AG04450 (cell line): ENCODE measurements around the gene HDDC3. TPM values are rescaled to one million over a fixed set of nuclear protein-coding genes. Genes with fewer than 3 reads are reported as not detected.

ENCODE experiments used
- CTCF ChIA-PET: fragments of 300-600, 350-600 bp; formaldehyde crosslinking; extraction: SDS; loops from one replicate; lab custom pipeline; 2022; ENCODE audit warnings: antibody characterized with exemption, inconsistent platforms; lab: Charles Lee
- POLR2A ChIA-PET: fragments of 350-600 bp; formaldehyde crosslinking; extraction: SDS; loops from one replicate; lab custom pipeline; 2021; ENCODE audit warnings: antibody characterized with exemption, inconsistent platforms; lab: Yijun Ruan, JAX
- DNase-seq: peaks from one replicate; pipeline ENCODE4 v3.0.0-alpha.2; 2011; ENCODE audit warnings: low read depth, low spot score
- H3K27ac ChIP-seq: one replicate; pipeline ENCODE4 v1.5.1; 2012; ENCODE audit warnings: low read depth, low read length, control low read depth
- H3K27me3 ChIP-seq: one replicate; pipeline ENCODE4 v1.6.0; 2012; ENCODE audit warnings: low read length; ENCODE audit not compliant: control insufficient read depth, insufficient read depth
- H3K4me3 ChIP-seq: 2 replicates; pipeline ENCODE4 v1.5.1; 2011; ENCODE audit warnings: mild to moderate bottlenecking, low read depth, low read length, control low read depth
- H3K9me3 ChIP-seq: 2 replicates; pipeline ENCODE4 v1.5.1; 2012; ENCODE audit warnings: low read length; ENCODE audit not compliant: control insufficient read depth, insufficient read depth
- CTCF ChIP-seq: IDR thresholded peaks from 2 replicates; pipeline ENCODE4 v1.5.1; 2011; ENCODE audit warnings: low read depth, low read length, control low read depth, inconsistent platforms
- polyA plus RNA-seq: library from polyadenylated mRNA; depleted of rRNA; stranded (reverse); fragments of >200 nt; gene quantifications from 2 replicates; pipeline ENCODE4 v1.2.3, GENCODE V29; 2011

Gene HDDC3
- polyA plus RNA-seq, 1 experiment, result 10.3 TPM

DNA sequence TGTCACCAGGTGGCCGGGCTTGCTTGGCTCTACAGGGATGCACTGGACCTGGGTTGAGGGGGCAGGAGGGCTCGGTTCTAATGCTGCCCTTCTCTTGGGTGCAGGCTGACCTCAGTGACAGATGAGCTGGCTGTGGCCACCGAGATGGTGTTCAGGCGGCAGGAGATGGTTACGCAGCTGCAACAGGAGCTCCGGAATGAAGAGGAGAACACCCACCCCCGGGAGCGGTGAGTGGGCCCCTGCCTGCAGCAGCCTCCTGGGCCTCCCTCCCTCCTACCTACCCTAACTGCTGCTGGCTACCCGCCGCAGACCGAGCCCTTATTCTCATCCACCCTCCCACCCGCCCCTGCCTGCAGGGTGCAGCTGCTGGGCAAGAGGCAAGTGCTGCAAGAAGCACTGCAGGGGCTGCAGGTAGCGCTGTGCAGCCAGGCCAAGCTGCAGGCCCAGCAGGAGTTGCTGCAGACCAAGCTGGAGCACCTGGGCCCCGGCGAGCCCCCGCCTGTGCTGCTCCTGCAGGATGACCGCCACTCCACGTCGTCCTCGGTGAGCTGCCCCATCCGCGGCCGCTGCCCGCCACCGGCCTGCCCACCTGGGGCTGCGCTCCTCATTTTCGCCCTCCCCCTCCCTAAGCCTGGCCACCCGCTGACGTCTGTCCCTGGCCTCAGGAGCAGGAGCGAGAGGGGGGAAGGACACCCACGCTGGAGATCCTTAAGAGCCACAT is 42.5 kb downstream of the HDDC3 start:
- ChIA-PET POLR2A (interaction anchor here (0.7 kb wide), 1 partner anchor 45 kb away, joined by 4 read pairs; the partner anchor contains the start of gene UNC45A), CTCF (interaction anchor here (0.8 to 1.9 kb wide), 3 partner anchors 13 to 242 kb away, joined by 3 to 5 read pairs (median 5); partner anchors contain the start of gene MAN2A2)
- DNase-seq, result no peak
- H3K27me3 ChIP-seq, result no peaks in the 10 kb centered on the region
- H3K4me3 ChIP-seq, result no peak overlapping the region
- no peak overlapping the region for H3K27ac ChIP-seq
- TF ChIP-seq CTCF, result no peak
- H3K9me3 ChIP-seq, result no peaks in the 10 kb centered on the region; the same call in 1 of the 2 replicates

- no peak overlapping the region for H3K27ac ChIP-seq
- CTCF ChIA-PET, result interaction anchor here (1.6 to 1.9 kb wide), 2 partner anchors 14 to 241 kb away, joined by 5 read pairs; partner anchors contain the start of gene MAN2A2
- no peak for DNase-seq
- POLR2A ChIA-PET, result interaction anchor here (0.7 kb wide), 1 partner anchor 46 kb away, joined by 4 read pairs; the partner anchor contains the start of gene UNC45A
- H3K9me3 ChIP-seq, result no peaks in the 10 kb centered on the region; the same call in 1 of the 2 replicates
- H3K4me3 ChIP-seq, result no peak overlapping the region
- no peaks in the 10 kb centered on the region for H3K27me3 ChIP-seq
- no peak for TF ChIP-seq CTCF
Observed at GRCh38 chr15:90889313-90889730, 43.0 kb downstream of the HDDC3 start.

DNA sequence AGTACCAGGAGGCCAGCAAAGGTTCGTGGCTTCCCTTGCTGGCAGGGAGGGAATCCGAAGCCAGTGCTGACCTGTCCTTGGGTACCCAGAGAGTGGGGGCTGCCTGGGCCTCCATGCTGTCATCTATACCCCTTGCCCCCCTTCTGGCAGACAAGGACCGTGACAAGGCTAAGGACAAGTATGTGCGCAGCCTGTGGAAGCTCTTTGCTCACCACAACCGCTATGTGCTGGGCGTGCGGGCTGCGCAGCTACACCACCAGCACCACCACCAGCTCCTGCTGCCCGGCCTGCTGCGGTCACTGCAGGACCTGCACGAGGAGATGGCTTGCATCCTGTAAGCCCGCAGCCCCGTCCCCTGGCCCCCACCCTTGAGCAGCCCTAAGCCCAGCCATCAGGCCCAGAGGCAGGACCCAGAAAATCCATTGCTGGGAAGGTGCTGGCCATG is 45.3 kb downstream of the HDDC3 start:
- no peak for TF ChIP-seq CTCF
- ChIA-PET POLR2A (interaction anchor here (0.6 kb wide), 1 partner anchor 15 kb away, joined by 3 read pairs; no protein-coding TSS in a partner anchor), CTCF (interaction anchor here (2.2 to 3.8 kb wide), 7 partner anchors 10 to 567 kb away, joined by 8 to 139 read pairs (median 17); partner anchors contain the start of genes HDDC3 and UNC45A)
- Histone ChIP-seq H3K4me3 (no peak overlapping the region), H3K27me3 (no peaks in the 10 kb centered on the region), H3K27ac (no peak overlapping the region), H3K9me3 (no peaks in the 10 kb centered on the region; the same call in 1 of the 2 replicates)
- no peak for DNase-seq

DNA sequence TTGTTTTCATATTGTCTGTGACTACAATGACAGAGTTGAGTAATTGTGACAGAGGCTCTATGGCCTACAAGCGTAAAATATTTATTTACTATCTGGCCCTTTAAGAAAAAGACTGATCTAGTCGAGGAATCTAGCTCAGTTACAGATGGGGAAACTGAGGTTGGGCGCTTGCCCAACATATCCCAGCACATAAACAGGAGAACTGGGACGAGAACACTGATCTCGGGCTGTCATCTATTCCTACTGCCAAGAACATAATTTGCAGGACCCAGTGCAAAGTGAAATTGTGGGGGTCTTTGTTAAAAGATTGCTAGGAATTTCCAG is 46.1 kb downstream of the HDDC3 start:
- ChIA-PET CTCF (interaction anchor here (0.6 to 3.8 kb wide), 39 partner anchors 10 to 729 kb away, joined by 3 to 139 read pairs (median 4); partner anchors contain the start of genes BLM, FURIN, HDDC3 and UNC45A), POLR2A (no interaction called here)
- no peaks in the 10 kb centered on the region for H3K27me3 ChIP-seq
- no peaks in the 10 kb centered on the region; the same call in 1 of the 2 replicates for H3K9me3 ChIP-seq
- TF ChIP-seq CTCF, result no peak
- DNase-seq, result no peak
- H3K27ac ChIP-seq, result no peak overlapping the region
- no peak overlapping the region for H3K4me3 ChIP-seq
